Measurements from ENCODE around the gene LRRTM3.

The LRRTM3 gene

DNA sequence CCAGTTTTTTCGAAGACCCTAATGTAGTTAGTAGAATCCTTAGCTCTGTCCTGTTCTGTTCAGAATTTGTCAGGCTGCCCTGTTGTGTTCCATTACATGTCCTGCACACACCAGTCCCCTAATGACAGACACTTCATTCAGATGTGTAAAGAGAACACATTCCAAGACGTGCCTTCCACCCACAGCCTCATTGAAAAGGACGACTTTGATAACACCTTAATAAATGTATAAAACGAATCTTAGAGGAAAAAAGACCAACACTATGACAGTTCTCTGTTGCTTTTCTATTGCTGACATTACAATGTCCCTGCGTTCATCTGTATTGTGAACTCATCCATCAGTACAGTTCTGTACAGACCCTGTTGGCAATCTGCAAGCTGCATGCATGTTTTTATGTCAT lies 3.5 kb downstream of the LRRTM3 start:
- no peak for DNase-seq (ENCODE audit: extremely low spot score)
- ChIA-PET CTCF (interaction anchor here (1.6 to 1.9 kb wide), 2 partner anchors 9 to 11 kb away, joined by 4 to 7 read pairs; no protein-coding TSS in a partner anchor), POLR2A (no interaction called here)
- TF ChIP-seq CTCF (IDR thresholded peaks at IDR 0.05; ENCODE audit: control extremely low read depth, extremely low read depth, low read depth, missing control alignments), result no peak

GRCh38 chr10:66931340-66931948 lies 5.6 kb downstream of the LRRTM3 start:
- ChIA-PET CTCF (interaction anchor here (1.0 to 1.2 kb wide), 4 partner anchors 9 to 27 kb away, joined by 3 to 9 read pairs (median 3); no protein-coding TSS in a partner anchor), POLR2A (no interaction called here)
- peak; percentile 29 for DNase-seq (ENCODE audit: extremely low spot score)
- TF ChIP-seq CTCF (IDR thresholded peaks at IDR 0.05; ENCODE audit: control extremely low read depth, extremely low read depth, low read depth, missing control alignments), result peak; percentile 69

DNA sequence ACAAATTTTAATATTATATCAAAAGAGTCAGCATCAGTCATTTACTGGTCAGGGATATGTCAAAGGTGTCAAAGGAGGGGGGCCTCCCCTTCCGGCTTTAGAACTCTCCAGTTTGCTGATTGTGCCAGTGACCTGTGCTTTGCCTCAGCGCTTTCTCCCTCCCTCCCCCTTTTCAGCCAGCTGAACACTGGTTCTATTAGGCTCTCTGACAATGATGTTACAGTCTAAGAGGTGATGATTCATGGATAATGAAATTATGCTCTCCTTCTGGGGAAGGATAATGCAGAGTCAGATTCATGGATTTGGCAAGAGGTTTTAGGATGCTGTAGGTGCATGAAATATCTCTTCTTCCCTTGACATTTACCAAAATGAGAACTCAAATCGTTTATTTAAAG lies 6.1 kb downstream of the LRRTM3 start:
- ChIA-PET POLR2A (no interaction called here), CTCF (interaction anchor here (1.0 to 1.2 kb wide), 5 partner anchors 9 to 50 kb away, joined by 3 to 9 read pairs (median 3); no protein-coding TSS in a partner anchor)
- TF ChIP-seq CTCF (IDR thresholded peaks at IDR 0.05; ENCODE audit: control extremely low read depth, extremely low read depth, low read depth, missing control alignments), result no peak

DNA sequence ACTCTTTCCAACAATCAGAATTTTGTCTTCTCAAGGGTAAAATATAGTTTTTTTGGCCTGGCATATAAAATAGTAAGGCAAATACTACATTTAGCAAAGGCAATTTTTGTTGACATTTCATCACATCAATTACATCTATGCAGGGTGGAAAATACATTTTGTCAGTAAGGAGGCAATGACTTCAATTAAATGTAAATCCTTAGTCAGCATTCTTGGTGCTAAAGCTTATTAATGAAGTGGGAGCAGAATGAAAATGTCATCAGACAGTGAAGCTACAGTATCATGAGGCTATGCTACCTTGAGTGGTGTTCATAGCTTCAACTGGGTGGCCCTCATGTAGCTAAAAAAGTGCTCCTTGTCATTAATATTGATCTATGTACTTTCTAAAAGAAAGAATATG lies 8.9 kb downstream of the LRRTM3 start:
- POLR2A ChIA-PET, result no interaction called here
- TF ChIP-seq CTCF (IDR thresholded peaks at IDR 0.05; ENCODE audit: control extremely low read depth, extremely low read depth, low read depth, missing control alignments), result no peak
- CTCF ChIA-PET, result interaction anchor here (0.7 to 1.3 kb wide), 2 partner anchors 9 to 13 kb away, joined by 3 to 10 read pairs; partner anchors contain the start of gene LRRTM3

More for the DNA sequence above, 6.1 kb downstream of the LRRTM3 start:
- no peak for DNase-seq (ENCODE audit: extremely low spot score)

GRCh38 chr10:66940965-66941364 lies 15.1 kb downstream of the LRRTM3 start:
- no peak for TF ChIP-seq CTCF (IDR thresholded peaks at IDR 0.05; ENCODE audit: control extremely low read depth, extremely low read depth, low read depth, missing control alignments)
- CTCF ChIA-PET, result interaction anchor here (1.0 to 1.9 kb wide), 4 partner anchors 10 to 17 kb away, joined by 3 to 9 read pairs (median 4); partner anchors contain the start of gene LRRTM3
- DNase-seq (ENCODE audit: extremely low spot score), result no peak
- POLR2A ChIA-PET, result no interaction called here

More for the DNA sequence above, 8.9 kb downstream of the LRRTM3 start:
- DNase-seq (ENCODE audit: extremely low spot score), result no peak

GRCh38 chr10:66941491-66941890 lies 15.7 kb downstream of the LRRTM3 start:
- no peak for DNase-seq (ENCODE audit: extremely low spot score)
- ChIA-PET POLR2A (no interaction called here), CTCF (interaction anchor here (1.0 to 1.9 kb wide), 3 partner anchors 10 to 16 kb away, joined by 3 to 9 read pairs (median 4); partner anchors contain the start of gene LRRTM3)
- no peak for TF ChIP-seq CTCF (IDR thresholded peaks at IDR 0.05; ENCODE audit: control extremely low read depth, extremely low read depth, low read depth, missing control alignments)

Data from GM10248 (cell line).